NCI-H82 treated with DMSO at 0.1 percent for 48 hours (cell line): ENCODE results near the gene ZMIZ1.

ENCODE experiments used
- DNase-seq: peaks from one replicate; lab custom pipeline; 2025; ENCODE audit not compliant: unreplicated experiment; lab: John Stamatoyannopoulos, UW

The ZMIZ1 gene

GRCh38 chr10:79079490-79080355 lies 11.0 kb downstream of the ZMIZ1 start:
- no peak for DNase-seq

GRCh38 chr10:79081353-79082034 lies 12.7 kb downstream of the ZMIZ1 start:
- no peak for DNase-seq

GRCh38 chr10:79082035-79082373 lies 13.2 kb downstream of the ZMIZ1 start:
- no peak for DNase-seq

GRCh38 chr10:79082631-79083596 lies 14.1 kb downstream of the ZMIZ1 start:
- no peak for DNase-seq

GRCh38 chr10:79084012-79084971 lies 15.5 kb downstream of the ZMIZ1 start:
- DNase-seq: no peak

- no peak for DNase-seq
Observed at GRCh38 chr10:79084972-79085597, 16.3 kb downstream of the ZMIZ1 start.

GRCh38 chr10:79086822-79087221 lies 18.1 kb downstream of the ZMIZ1 start:
- no peak for DNase-seq

- no peak for DNase-seq
Observed at GRCh38 chr10:79087721-79088120, 19.0 kb downstream of the ZMIZ1 start.

GRCh38 chr10:79088176-79088575 lies 19.4 kb downstream of the ZMIZ1 start:
- no peak for DNase-seq

- DNase-seq: no peak
Observed at GRCh38 chr10:79088613-79089355, 20.0 kb downstream of the ZMIZ1 start.

- DNase-seq: peak; percentile 67
Observed at GRCh38 chr10:79089632-79090031, 20.9 kb downstream of the ZMIZ1 start.

- no peak for DNase-seq
Observed at GRCh38 chr10:79090134-79090803, 21.5 kb downstream of the ZMIZ1 start.

- DNase-seq: no peak
Observed at GRCh38 chr10:79092292-79092896, 23.6 kb downstream of the ZMIZ1 start.

- no peak for DNase-seq
Observed at GRCh38 chr10:79093658-79094411, 25.1 kb downstream of the ZMIZ1 start.

GRCh38 chr10:79094412-79095175 lies 25.8 kb downstream of the ZMIZ1 start:
- DNase-seq: no peak

- DNase-seq: no peak
Observed at GRCh38 chr10:79095316-79095715, 26.6 kb downstream of the ZMIZ1 start.

GRCh38 chr10:79096514-79096913 lies 27.7 kb downstream of the ZMIZ1 start:
- no peak for DNase-seq
